OCI-LY7 (cell line): Measurements from ENCODE around the gene EFNA5. TPM values are rescaled to one million over a fixed set of nuclear protein-coding genes. Genes with fewer than 3 reads are reported as not detected.
A peak's percentile ranks its signal among the peaks of the same experiment; 100 is the strongest.

Source experiments
- BruUV-seq: library from RNA; stranded (reverse); fragments of 400-500 nt; replicated peaks from 2 replicates; lab custom pipeline; 2021; lab: Mats Ljungman, UMichigan
- CTCF ChIA-PET: fragments of 300-600 bp; sonication (Branson Sonifier 250); formaldehyde crosslinking; loops from one replicate; lab custom pipeline; 2022; ENCODE audit warnings: antibody characterized with exemption; ENCODE audit not compliant: unreplicated experiment; lab: Charles Lee
- POLR2A ChIA-PET: fragments of 300-600 bp; sonication (Branson Sonifier 250); formaldehyde crosslinking; loops from one replicate; lab custom pipeline; 2022; ENCODE audit warnings: antibody characterized with exemption; lab: Charles Lee
- DNase-seq: peaks from one replicate; pipeline ENCODE4 v3.0.0-alpha.2; 2015; ENCODE audit warnings: low spot score
- H2AFZ ChIP-seq: fragments of 200-600 bp; sonication (generic), shearing (Covaris generic); 2 replicates; pipeline ENCODE4 v1.6.1; 2014; ENCODE audit warnings: mild to moderate bottlenecking, antibody characterized with exemption, low read length, moderate library complexity
- H3K27ac ChIP-seq: fragments of 200-600 bp; sonication (generic); 2 replicates; pipeline ENCODE4 v1.5.1; 2014; ENCODE audit warnings: mixed run types, low read depth, mild to moderate bottlenecking, moderate library complexity, low read length, inconsistent platforms; ENCODE audit not compliant: poor library complexity, severe bottlenecking
- H3K36me3 ChIP-seq: fragments of 200-600 bp; sonication (generic); 2 replicates; pipeline ENCODE4 v1.6.1; 2014; ENCODE audit warnings: mild to moderate bottlenecking, antibody characterized with exemption, low read length, moderate library complexity, mixed read lengths; ENCODE audit not compliant: insufficient read depth
- H3K4me1 ChIP-seq: fragments of 200-600 bp; sonication (generic); 2 replicates; pipeline ENCODE4 v1.5.1; 2014; ENCODE audit warnings: mild to moderate bottlenecking, low read length; ENCODE audit not compliant: insufficient read depth, poor library complexity, severe bottlenecking
- H3K4me2 ChIP-seq: fragments of 200-600 bp; sonication (generic); 2 replicates; pipeline ENCODE4 v1.6.1; 2014; ENCODE audit warnings: mild to moderate bottlenecking, low read length
- H3K4me3 ChIP-seq: fragments of 200-600 bp; sonication (generic); 2 replicates; pipeline ENCODE4 v1.5.1; 2014; ENCODE audit warnings: mild to moderate bottlenecking, low read depth, low read length; ENCODE audit not compliant: poor library complexity, severe bottlenecking
- H3K79me2 ChIP-seq: fragments of 200-600 bp; sonication (generic); 2 replicates; pipeline ENCODE4 v1.6.1; 2016; ENCODE audit warnings: low read depth, mild to moderate bottlenecking, low read length, moderate library complexity, mixed read lengths; ENCODE audit not compliant: insufficient read depth
- H3K9me2 ChIP-seq: fragments of 200-600 bp; sonication (generic); 2 replicates; pipeline ENCODE4 v1.6.1; 2016; ENCODE audit warnings: mild to moderate bottlenecking, low read length, mixed read lengths; ENCODE audit not compliant: insufficient read depth
- H3K9me3 ChIP-seq: fragments of 200-600 bp; sonication (generic); 2 replicates; pipeline ENCODE4 v1.6.1; 2014; ENCODE audit warnings: mild to moderate bottlenecking, mixed run types, low read length, mixed read lengths
- H4K20me1 ChIP-seq: fragments of 200-600 bp; sonication (generic); 2 replicates; pipeline ENCODE4 v1.6.1; 2014; ENCODE audit warnings: mild to moderate bottlenecking, antibody characterized with exemption, low read length, moderate library complexity, mixed read lengths; ENCODE audit not compliant: insufficient read depth
- CTCF ChIP-seq: fragments of 200-600 bp; sonication (generic); conservative IDR thresholded peaks from 2 replicates; pipeline ENCODE4 v1.5.1; 2014; ENCODE audit warnings: mild to moderate bottlenecking, antibody characterized with exemption, low read length, moderate library complexity, mixed read lengths
- EZH2phosphoT487 ChIP-seq: fragments of 200-600 bp; sonication (generic); IDR thresholded peaks from 2 replicates; pipeline ENCODE4 v1.6.1; 2018; ENCODE audit warnings: low read depth, borderline replicate concordance, mild to moderate bottlenecking, mixed run types, antibody characterized with exemption, low read length, moderate library complexity, mixed read lengths
- intact Hi-C: fragments of 100-400 bp; cut with micrococcal nuclease; formaldehyde crosslinking; loops from one replicate; pipeline ENCODE4 v1.10.0; 2022; ENCODE audit not compliant: unreplicated experiment
- total RNA-seq, 2 experiments: library from RNA; depleted of rRNA in 1 of 2; stranded (reverse); fragments of >200 nt in 1 of 2; shearing (Covaris generic) in 1 of 2; gene quantifications; 2 replicates each; pipeline ENCODE4 v1.2.3, GENCODE V29; 2014 to 2022

EFNA5 gene
- total RNA-seq, 2 experiments from 2014 or later: 2.1 to 3.1 TPM

- no peak overlapping the region for H3K4me2 ChIP-seq
- no peak overlapping the region for H3K27ac ChIP-seq
- no peak for TF ChIP-seq EZH2phosphoT487
- no peak for TF ChIP-seq CTCF
- POLR2A ChIA-PET: interaction anchor here (0.5 to 0.7 kb wide), 3 partner anchors 144 to 209 kb away, joined by 3 to 6 read pairs (median 4); no protein-coding TSS in a partner anchor
- DNase-seq: no peak
- no peak overlapping the region for H2AFZ ChIP-seq
- H3K4me1 ChIP-seq: peaks cover 46% of the 10 kb centered on the region
- peaks cover 10% of the 10 kb centered on the region; the same call in 1 of the 2 replicates for H3K9me3 ChIP-seq
- H4K20me1 ChIP-seq: no peaks in the 10 kb centered on the region
- CTCF ChIA-PET: no interaction called here
- no peak overlapping the region for H3K4me3 ChIP-seq
- no peaks in the 10 kb centered on the region for H3K79me2 ChIP-seq
- no TSS peak for BruUV-seq
- no peaks in the 10 kb centered on the region for H3K9me2 ChIP-seq
- H3K36me3 ChIP-seq: peaks cover 6% of the 10 kb centered on the region
- intact Hi-C loops: no loop called here
Measured at GRCh38 chr5:107367480-107367879, 303.3 kb downstream of the EFNA5 start.

- peaks cover 33% of the 10 kb centered on the region for H3K4me1 ChIP-seq
- H3K9me2 ChIP-seq: no peaks in the 10 kb centered on the region
- no peak overlapping the region for H3K27ac ChIP-seq
- ChIA-PET POLR2A (interaction anchor here (0.8 to 1.7 kb wide), 11 partner anchors 8 to 205 kb away, joined by 3 to 8 read pairs (median 4); no protein-coding TSS in a partner anchor), CTCF (interaction anchor here (0.7 to 0.9 kb wide), 2 partner anchors 147 to 207 kb away, joined by 3 read pairs; no protein-coding TSS in a partner anchor)
- BruUV-seq: no TSS peak
- H3K4me3 ChIP-seq: no peak overlapping the region
- TF ChIP-seq CTCF (no peak), EZH2phosphoT487 (no peak)
- H3K36me3 ChIP-seq: peaks cover 6% of the 10 kb centered on the region
- peak; percentile 40 for DNase-seq
- no peaks in the 10 kb centered on the region for H3K79me2 ChIP-seq
- peak overlapping the region; percentile 46 for H3K4me2 ChIP-seq
- peak overlapping the region; percentile 42; the same call in 1 of the 2 replicates for H2AFZ ChIP-seq
- H4K20me1 ChIP-seq: no peaks in the 10 kb centered on the region
- intact Hi-C loops: no loop called here
- peaks cover 10% of the 10 kb centered on the region; the same call in 1 of the 2 replicates for H3K9me3 ChIP-seq
Measured at GRCh38 chr5:107365320-107366109, 305.2 kb downstream of the EFNA5 start.
